Measurements from ENCODE around the gene ERP44. TPM values are rescaled to one million over a fixed set of nuclear protein-coding genes. Genes with fewer than 3 reads are reported as not detected.
"Not testable (repeated sequence)": the region's sequence is repeated elsewhere in the genome, so short reads cannot be mapped to it uniquely, and the experiment has no call there.

Gene ERP44
- total RNA-seq, 1 donor: 4.8 TPM

DNA sequence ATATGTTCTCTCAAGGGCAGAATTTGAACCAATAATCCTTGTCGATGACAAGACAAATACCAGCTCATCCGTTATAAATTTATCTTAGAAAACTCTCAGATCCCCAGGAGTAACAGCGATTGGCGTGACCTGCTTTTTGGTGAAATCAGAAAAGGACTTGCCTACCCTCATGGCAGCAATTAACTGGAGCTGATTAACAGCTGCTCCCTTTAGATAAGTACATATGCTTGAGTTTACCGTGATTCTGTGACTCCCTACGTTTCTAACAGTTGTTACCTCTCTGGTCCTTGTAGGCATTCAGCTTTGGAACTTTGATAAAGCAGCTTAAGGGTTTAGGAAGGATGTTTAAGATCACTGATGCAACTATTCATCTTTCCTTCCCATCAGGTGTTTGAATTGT, 2.8 kb upstream of the ERP44 start:
- DNase-seq (ENCODE audit: low read depth in 2 of 3, low spot score in 2 of 3): no peak

DNA sequence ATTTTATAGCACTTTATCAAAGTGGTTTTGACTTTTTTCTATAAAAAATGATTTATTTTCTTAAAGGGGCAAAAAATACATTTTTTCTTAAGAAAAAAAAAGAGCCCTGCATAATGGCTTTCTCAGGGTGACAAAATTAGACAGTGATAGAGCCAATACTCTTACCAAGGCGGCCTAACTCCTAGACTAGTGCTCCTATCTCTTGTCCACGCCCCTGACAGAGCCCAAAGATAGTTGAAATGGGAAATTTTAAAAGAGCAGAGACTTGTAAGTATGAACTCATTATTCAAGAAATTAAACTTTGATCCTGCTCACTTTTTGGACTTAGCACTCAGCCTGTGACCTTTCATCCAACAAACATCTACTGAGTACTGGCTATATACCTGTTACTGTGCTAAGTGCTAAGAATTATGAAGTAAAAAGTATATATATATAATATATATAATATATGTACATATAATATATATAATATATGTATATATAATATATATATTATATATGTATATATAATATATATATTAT, 1.4 kb upstream of the ERP44 start:
- DNase-seq (ENCODE audit: low read depth in 2 of 3, low spot score in 2 of 3): no peak

DNA sequence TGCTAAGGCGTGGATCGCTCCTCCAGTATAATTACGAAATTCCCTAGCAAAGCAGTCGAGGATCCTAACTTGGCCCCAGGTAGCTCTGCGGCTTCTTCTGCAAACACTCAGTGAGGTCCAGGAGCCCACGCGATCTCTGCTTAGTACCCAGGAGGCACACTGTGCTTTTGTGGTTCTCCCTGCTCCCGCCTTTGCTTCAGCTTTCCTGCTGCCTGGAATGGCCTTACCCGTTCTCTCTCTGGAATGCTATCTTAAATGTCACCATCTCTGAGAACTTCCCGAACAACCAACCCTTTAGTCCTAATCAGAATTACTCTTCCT, 882 bp upstream of the ERP44 start:
- no peak for DNase-seq (ENCODE audit: low read depth in 2 of 3, low spot score in 2 of 3)

DNA sequence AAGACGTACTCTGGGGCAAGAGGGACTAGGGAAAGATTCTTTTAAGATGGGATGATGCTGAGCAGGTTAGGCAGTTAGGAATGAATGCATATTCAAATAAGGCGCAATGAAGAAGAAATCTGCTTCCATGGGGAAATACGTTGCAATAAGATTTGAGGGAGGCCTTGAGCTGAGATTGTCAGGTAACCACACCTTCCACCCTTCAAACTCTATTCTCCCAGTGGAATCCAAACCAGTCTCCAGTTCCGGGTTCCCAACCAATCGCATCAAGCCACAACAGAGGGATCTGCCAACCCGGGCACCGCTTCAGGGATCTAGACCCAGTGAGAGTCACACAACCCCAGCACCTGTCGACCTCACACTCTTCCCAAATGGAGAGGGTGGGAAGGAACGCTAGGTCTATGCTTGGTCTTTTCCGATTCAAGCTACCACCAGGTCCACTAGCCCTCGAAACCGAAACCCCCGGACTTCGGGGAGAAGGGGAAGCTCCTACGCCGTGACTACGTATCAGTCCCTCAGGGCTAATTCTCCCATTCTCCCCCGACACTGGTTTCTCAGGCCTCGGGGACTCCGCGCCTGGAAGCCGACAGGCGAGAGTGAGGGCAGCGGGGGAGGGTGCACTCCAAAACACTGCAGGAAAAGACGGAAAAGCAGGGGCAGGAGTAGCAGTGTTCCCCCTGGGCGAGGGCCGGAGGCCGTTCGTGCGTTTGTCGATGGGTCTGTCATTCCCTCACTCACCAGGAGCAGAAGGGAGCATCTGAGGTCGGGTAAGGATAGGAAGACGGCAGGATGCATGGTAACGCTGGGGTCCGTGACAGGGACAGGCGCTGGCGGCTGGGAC, 534 bp downstream of the ERP44 start:
- DNase-seq (ENCODE audit: low read depth in 2 of 3, low spot score in 2 of 3): peak in 2 of 3 donors; percentile 61 to 65

DNA sequence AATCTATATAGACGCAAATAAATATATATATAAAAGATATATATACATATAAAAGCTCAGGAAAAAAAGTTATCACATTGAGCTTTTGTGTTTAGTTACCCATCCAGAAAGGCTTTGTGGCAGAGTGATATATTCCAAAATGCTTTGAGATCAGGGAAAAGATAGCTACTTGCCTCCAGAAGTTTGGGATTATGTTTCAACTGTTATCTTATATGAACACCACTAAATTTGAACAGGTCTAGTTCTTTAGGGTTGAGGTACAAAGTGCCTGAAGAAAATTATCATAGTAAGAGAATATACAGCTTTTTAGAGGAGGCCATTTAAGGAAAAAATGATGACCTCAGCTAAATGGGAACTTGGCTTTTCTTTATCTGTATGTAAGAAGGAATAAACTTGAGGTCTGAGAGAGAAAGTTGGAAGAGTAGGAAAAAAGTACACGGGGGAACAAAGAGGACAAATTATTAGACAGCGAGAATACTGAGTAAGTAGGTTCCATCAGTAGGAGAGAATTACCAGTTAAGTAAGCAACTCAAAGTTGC, 2.4 kb downstream of the ERP44 start:
- no peak for DNase-seq (ENCODE audit: low read depth in 2 of 3, low spot score in 2 of 3)

DNA sequence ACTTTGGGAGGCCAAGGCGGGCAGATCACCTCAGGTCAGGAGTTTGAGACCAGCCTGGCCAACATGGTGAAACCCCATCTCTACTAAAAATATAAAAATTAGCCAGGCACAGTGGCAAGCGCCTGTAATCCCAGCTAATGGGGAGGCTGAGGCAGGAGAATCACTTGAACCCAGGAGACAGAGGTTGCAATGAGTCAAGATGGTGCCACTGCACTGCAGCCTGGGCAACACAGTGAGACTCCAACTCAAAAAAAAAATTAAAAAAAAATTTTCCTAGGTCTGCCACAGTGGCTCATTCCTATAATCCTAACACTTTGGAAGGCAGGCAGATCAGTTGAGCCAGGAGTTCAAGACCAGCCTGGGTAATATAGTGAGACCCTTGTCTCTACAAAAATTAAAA, 4.4 kb downstream of the ERP44 start:
- not testable (repeated sequence) for DNase-seq (ENCODE audit: low read depth in 2 of 3, low spot score in 2 of 3)

DNA sequence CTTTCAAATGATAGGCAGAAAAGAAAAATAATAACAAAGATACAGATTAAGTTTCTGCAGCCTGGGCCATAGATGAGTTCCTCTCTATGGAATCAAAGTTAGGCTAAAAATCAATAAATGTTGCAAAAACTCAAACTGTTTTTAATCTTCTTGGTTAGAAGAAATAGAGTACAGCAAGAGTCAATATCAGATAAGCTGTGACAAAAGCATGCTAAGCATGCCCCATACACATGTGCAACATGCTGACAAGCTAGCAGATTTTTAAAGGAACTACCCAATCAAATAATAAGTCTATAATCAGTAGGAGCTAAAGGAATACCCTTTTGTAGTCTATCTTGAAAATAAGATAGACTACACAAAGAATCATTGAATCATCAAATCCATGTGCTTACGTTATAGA, 6.7 kb downstream of the ERP44 start:
- DNase-seq (ENCODE audit: low read depth in 2 of 3, low spot score in 2 of 3): no peak

DNA sequence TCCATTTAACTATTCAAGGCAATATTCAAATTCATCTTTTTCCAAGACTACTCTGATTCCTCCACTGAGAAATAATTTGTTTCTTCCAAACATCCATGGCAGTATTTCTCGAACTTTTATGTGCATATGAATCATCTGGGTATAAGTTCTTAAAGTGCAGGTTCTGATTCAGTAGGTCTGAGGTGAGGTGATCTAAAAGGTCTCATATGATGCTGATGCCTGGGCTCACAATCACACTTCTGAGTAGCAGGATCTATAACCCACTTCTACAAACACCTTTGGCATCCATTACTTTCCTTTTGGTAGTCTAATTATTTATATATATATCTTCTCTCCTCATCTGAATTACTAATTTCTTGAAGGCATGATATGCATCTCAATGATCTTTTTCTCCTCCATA, 7.2 kb downstream of the ERP44 start:
- DNase-seq (ENCODE audit: low read depth in 2 of 3, low spot score in 2 of 3): no peak

DNA sequence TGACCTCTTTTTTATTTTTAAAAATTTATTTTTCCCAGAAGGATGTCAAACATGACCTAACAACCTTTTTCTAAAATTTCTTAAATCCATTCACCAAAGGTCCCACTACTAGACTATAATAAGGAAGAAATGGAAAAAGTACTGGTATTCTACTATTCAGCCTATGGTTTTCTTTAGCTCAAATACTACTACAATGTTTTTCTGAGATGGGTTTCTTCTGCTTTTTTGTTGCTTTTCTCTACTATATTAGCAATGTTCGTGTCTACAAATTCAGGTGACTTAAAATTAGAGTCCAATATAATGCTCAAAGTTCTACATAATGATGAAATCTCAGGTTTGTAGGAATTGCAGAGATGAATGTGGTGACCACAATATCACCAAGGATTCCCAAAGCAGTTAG, 7.9 kb downstream of the ERP44 start:
- no peak for DNase-seq (ENCODE audit: low read depth in 2 of 3, low spot score in 2 of 3)

DNA sequence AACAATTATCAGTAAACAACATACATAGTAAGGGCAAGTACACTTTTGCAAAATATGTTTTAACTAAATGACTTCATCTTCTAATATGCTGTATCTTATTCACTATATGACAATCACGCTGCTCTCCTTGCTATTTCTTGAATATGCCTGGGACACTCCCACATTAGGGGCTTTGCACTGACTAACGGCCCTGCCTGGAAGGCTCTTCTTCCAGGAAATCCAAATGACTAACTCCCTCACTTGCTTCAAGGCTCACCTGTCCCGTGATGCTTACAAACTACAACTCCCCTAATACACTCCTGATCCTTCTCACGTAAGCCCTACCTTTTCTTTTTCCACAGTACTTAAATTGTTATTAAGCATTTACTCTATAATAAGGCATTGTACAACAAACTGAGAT, 10.6 kb downstream of the ERP44 start:
- DNase-seq (ENCODE audit: low read depth in 2 of 3, low spot score in 2 of 3): no peak

DNA sequence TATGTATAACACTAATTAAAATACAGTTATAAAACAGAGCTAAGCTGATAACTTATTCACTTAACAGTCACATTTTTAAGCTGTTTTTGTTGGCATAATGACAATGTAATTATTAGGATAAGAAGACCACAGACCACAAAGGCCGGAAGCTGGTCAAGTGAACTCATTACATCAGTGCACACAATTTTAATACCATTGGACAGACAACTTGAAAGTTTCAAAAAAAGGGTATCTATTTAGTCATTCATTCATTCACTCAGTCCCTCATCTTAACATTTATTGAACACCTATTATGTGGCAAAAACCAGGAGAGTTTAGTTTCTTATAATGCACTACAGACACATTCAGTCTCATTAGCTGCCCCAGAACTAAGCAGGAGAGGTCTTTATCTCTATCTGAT, 11.6 kb downstream of the ERP44 start:
- DNase-seq (ENCODE audit: low read depth in 2 of 3, low spot score in 2 of 3): peak in 2 of 3 donors; percentile 44 to 78

DNA sequence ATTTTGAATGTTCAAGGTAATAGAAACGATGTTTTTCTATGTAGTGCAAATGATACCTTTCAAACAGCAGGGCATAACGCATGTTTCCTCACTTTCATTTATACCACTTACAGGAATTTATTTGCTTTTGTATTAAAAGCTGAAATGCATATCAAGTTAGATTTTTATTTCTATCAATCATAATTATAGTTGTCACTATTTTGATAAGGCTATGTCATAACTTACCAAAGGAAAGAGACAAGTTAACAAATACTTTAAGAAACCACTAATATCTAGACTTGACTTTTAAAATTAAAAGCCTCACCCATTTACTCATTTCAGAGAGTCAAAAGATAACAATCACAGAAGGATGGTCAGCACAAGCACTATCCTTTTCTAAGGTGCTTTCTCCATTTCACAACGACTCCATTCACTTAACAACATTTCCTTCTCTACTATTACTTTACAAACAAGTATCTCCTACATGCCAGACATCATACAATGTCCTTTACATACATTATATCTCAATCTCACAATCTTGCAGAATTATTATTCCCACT, 12.6 kb downstream of the ERP44 start:
- no peak for DNase-seq (ENCODE audit: low read depth in 2 of 3, low spot score in 2 of 3)

DNA sequence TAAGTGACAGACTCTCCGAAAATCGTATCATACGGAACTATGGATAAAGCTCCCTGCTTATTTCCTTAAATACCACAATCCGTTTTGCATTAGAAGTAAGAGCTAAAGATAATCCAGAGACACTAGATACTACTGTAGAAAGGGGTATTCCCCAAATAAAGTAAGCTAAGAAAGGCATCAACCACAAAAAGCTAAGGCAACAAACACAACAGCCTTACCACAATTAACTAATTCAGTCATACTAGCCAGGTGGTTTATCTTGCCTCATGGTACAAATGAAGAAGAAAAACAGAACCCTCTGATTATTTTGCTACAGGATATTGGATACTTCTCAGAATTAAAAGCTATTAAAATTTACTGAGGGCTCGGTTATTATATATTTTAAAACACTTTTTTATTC, 14.1 kb downstream of the ERP44 start:
- DNase-seq (ENCODE audit: low read depth in 2 of 3, low spot score in 2 of 3): peak in 1 of 3 donors; percentile 46

DNA sequence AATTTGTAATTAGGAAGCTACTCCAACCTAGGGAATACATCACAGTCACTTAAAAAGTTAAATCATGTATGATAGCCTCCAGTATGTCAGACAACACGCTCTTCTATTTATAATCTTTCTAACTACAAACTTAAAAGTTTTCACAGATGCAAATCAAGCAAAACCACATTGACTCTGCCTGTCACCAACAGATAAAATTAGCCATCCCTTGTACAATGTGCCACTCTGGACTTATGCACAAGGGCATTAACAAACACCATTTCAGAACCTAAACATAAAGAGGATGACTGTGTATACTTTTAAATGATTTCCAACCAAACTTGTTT, 14.7 kb downstream of the ERP44 start:
- peak in 1 of 3 donors; percentile 23 for DNase-seq (ENCODE audit: low read depth in 2 of 3, low spot score in 2 of 3)

DNA sequence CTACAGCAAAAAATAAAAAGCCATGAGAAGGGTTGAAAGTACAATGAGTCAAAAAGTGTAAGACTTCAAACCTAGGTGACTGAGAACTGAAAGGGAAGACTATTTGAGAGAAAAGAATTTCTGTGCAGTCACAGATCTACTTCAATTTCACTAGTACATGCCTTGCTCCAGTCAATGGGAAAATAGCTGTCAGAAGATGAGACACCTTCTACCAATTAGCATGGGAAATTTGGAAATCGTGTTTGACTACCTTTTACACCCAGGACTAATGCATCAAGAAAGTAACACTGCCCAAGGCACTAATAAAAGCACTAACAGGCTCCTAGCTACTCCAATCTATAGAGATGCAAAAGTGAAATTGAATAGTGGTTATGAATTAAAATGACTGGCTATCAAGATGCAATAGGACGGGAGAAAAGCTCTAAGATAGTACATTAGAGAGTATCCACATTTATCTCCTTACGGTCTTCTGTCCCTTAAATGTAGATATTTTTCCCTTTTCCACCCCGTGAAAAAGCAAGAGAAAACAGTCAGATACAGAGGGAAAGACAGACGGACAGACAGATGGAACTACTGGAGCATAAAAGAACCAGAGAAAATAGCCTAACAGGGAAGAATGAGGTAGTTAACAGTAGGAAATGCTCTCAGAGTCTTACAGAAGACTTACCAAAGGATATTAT, 15.2 kb downstream of the ERP44 start:
- DNase-seq (ENCODE audit: low read depth in 2 of 3, low spot score in 2 of 3): no peak

DNA sequence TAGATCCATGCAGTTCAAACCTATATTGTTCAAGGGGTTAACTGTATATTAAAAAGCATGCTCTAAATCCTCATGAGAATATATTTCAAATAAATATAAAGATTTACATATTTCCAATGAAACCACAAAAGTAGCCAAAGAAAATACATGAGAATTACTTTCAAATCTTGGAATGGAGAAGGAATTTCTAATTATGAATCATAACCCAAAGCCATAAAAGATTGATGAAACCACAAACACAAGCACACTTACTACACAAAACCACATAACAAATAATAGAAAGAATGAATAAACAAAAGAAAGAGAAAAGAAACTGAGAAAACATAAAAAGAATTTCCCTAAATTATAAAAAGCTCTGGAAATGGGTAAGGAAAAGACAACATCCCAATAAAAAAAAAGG, 16.0 kb downstream of the ERP44 start:
- DNase-seq (ENCODE audit: low read depth in 2 of 3, low spot score in 2 of 3): no peak

DNA sequence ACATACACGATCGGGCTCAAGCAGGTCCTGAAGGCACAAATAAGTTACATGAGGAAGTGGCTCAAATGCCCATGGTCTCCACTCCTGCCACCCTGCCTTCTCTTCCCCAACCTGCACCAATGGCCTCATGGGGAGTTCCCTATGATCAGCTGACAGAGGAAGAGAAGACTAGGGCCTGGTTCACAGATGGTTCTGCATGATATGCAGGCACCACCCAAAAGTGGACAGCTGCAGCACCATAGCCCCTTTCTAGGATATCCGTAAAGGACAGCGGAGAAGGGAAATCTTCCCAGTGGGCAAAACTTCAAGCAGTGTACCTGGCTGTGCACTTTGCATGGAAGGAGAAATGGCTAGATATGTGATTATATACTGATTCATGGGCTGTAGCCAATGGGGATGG, 22.5 kb downstream of the ERP44 start:
- not testable (repeated sequence) for DNase-seq (ENCODE audit: low read depth in 2 of 3, low spot score in 2 of 3)

DNA sequence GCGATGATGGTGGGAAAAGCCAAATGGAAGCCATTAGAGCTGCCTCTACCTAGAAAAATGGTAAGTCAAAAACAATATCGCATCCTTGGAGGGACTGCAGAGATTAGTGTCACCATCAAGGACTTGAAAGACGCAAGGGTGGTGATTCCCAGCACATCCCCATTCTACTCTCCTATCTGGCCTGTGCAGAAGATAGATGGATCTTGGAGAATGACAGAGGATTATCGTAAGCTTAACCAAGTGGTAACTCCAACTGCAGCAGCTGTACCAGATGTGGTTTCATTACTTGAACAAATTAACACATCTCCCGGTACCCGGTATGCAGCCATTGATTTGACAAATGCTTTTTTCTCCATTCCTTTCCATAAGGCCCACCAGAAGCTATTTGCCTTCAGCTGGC, 23.8 kb downstream of the ERP44 start:
- no peak for DNase-seq (ENCODE audit: low read depth in 2 of 3, low spot score in 2 of 3)

DNA sequence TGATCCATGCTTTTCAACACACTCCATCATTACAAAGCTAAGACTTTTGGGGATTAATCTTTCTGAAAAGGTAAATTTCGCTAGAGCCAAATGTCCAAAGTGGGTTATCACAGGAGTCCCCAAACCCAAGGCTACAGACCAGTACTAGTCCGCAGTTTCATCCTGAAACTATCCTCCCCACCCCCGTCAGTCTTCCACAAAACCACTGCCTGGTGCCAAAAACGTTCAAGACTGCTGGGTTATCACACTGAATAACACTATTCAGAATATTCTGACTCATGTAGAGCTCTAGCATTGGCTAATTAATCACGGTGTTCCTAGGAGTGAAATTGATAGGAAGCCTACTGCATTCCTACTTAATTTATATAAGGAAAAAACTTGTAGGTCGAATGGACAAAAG, 24.7 kb downstream of the ERP44 start:
- no peak for DNase-seq (ENCODE audit: low read depth in 2 of 3, low spot score in 2 of 3)

DNA sequence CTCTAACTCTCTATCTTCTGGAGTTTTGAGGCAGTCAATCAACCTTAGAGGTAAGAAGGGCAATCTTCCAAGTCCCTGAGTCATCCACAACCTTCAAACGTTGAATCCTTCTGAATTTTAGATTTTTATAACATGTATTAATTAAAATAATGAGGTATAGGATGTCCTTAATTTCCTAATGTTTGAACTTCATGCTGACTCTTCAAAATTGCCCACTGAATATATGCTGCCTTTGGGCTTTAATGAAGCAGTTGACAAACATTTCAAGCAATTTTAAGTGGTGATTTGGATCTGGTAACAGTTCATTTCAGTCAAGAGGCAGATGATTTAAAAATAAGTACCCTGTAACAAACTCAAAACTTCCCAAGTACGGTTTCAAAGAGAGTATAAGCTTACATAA, 26.0 kb downstream of the ERP44 start:
- no peak for DNase-seq (ENCODE audit: low read depth in 2 of 3, low spot score in 2 of 3)

DNA sequence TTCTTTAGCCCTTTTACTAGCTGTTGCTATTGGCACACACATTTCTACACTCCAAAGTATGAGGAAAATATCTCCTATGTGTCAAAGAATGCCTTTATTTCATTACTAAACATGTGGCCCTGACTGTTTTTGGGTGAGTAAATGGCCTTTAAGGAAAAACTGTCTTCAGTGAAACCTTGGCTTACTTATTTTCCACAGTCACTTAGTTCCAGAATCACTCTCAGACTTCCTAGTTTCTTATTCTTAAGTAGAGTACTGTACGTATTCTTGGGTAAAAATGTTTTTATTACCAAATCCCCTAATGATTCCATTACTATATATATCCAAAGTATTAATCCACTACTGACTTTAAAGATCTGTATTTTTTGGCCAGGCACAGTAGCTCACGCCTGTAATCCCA, 27.5 kb downstream of the ERP44 start:
- no peak for DNase-seq (ENCODE audit: low read depth in 2 of 3, low spot score in 2 of 3)
